NCI-H1436 treated with DMSO at 0.1 percent for 48 hours (cell line): ENCODE results near the gene C6orf47.

Experiments
- DNase-seq: peaks from one replicate; lab custom pipeline; 2025; lab: John Stamatoyannopoulos, UW

The C6orf47 gene

GRCh38 chr6:31614684-31615578, 45.6 kb downstream of the C6orf47 start, which contains the start of gene AIF1:
AIF1 (plus strand) TSS chr6:31615234; CDS start chr6:31615330, 96 bp downstream.
- DNase-seq, result no peak

- no peak for DNase-seq
Measured at GRCh38 chr6:31614075-31614619, 46.4 kb downstream of the C6orf47 start.

DNA sequence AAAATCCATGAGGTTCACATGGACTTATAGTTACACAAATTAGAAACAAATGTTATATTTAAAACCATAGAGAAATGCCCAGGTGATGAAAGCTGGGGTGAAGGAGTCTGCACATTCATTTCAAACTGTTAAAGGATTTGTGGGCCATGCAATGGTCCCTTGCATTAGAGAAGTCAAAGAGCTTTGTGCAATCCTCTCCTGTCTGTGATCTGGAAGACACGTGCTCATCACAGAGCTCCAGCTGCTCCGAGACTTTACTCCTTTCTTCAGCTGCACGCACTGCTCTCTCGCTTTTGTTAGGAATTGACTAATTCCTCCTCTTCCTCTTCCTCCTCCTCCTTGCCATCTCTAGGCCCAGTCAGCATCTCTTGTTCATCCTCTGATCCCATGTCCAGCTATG, 49.6 kb downstream of the C6orf47 start:
- DNase-seq, result no peak

- no peak for DNase-seq
Measured at GRCh38 chr6:31609519-31610406, 50.8 kb downstream of the C6orf47 start.
